Right cardiac atrium (tissue), 5 donors: ENCODE data around the gene PIN1. TPM values are rescaled to one million over a fixed set of nuclear protein-coding genes. Genes with fewer than 3 reads are reported as not detected.

Source experiments
- ATAC-seq, 2 donors: fragments of 200-7000 bp; cut with Tn5 transposase; one replicate each; pipeline versions ENCODE4 v1.8.0 to v1.9.1; 2020; ENCODE audit warnings: moderate library complexity in 2 of 2, mild to moderate bottlenecking in 1 of 2
- DNase-seq, 3 donors: peaks; one replicate each; pipeline ENCODE4 v3.0.0-alpha.2; 2020
- H3K27ac ChIP-seq: one replicate; pipeline ENCODE4 v1.5.1; 2013; ENCODE audit warnings: mild to moderate bottlenecking, low read length, control low read depth, moderate library complexity
- H3K27me3 ChIP-seq: one replicate; pipeline ENCODE4 v1.6.1; 2013; ENCODE audit not compliant: control insufficient read depth, insufficient read depth
- H3K4me1 ChIP-seq: one replicate; pipeline ENCODE4 v1.6.1; 2013; ENCODE audit warnings: low read length; ENCODE audit not compliant: control insufficient read depth, insufficient read depth
- H3K4me3 ChIP-seq: one replicate; pipeline ENCODE4 v1.5.1; 2013; ENCODE audit warnings: low read length, control low read depth
- H3K9me3 ChIP-seq: one replicate; pipeline ENCODE4 v1.6.1; 2013; ENCODE audit warnings: low read length; ENCODE audit not compliant: control insufficient read depth
- WGBS: extraction: QIAGEN DNeasy Blood & Tissue Kit; methylation state at CpG from one replicate; pipeline ENCODE4 v1.1.7; 2013; 5-methylcytosine and 5-hydroxymethylcytosine counted together
- intact Hi-C, 4 donors: fragments of 100-400 bp; cut with DNase I; formaldehyde crosslinking; loops; one replicate each; pipeline versions ENCODE4 v1.11.0 to v1.14.0; 2022 to 2023
- polyA plus RNA-seq: library from polyadenylated mRNA; stranded (reverse); fragments of 200-250 nt; gene quantifications from one replicate; pipeline ENCODE4 v1.2.3, GENCODE V29; 2013
- total RNA-seq, 4 donors: library from RNA; stranded (reverse); fragmentation: NEBNext Ultra II Directional; extraction: Animal tissue kit (Norgen Biotek cat#: 25700); gene quantifications; one replicate each; pipeline ENCODE4 v1.2.1, GENCODE V29; 2021
- donor health status: healthy with polysubstance abuse.
- donor health status: DM: no; HTN: yes; CAD: no.
- donor health status: DM: no; HTN: no; CAD: no.
- donor health status: DM: no; HTN: yes; CAD: no; lungs with severe emphysema.
- donor health status: DM: yes; HTN: yes; CAD: no.

PIN1 gene
- total and polyA plus RNA-seq, 5 donors: 81.9 to 113 (median 92.5) TPM

GRCh38 chr19:9872618-9873242 lies 37.6 kb downstream of the PIN1 start:
- Histone ChIP-seq H3K4me3 (no peak overlapping the region), H3K27me3 (no peaks in the 10 kb centered on the region), H3K27ac (no peak overlapping the region), H3K9me3 (no peaks in the 10 kb centered on the region), H3K4me1 (no peaks in the 10 kb centered on the region)
- 90% methylated on average over 8 of the region's 8 CpGs for WGBS
- intact Hi-C loops: no loop called here
- DNase-seq (no peak), ATAC-seq (no peak)

DNA sequence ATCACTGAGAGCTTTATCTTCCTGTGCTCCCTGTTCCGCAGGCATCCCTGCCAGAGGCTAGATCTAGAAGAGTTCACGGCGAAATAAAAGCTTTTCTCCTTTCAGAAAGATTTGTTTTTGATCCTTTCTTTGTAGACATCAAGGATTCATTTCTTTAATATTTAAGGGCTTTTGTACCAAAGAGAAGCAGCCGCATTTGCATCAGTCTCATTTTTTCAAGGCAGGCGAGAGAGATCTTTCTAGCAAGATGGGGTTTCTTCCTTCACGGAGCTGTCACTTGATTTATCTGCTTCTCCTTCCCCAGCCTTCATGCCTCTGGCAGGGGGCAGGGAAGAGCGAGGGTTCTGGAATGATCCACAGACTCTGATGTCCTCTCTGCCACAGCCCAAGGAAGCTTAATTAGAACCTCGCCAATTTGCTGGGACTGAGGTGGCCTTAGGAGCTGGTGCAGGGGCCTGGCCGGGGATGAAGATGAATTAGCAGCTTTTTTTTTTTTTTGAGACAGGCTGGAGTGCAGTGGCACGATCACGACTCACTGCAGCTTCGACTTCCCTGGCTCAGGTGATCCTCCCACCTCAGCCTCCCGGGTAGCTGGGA lies 40.0 kb downstream of the PIN1 start:
- intact Hi-C loops: no loop called here

GRCh38 chr19:9875796-9876195 lies 40.7 kb downstream of the PIN1 start:
- Histone ChIP-seq H3K27me3 (no peaks in the 10 kb centered on the region), H3K4me1 (no peaks in the 10 kb centered on the region)
- intact Hi-C loops: no loop called here

More for the DNA sequence above, 40.0 kb downstream of the PIN1 start:
- H3K4me3 ChIP-seq: no peak overlapping the region
- H3K9me3 ChIP-seq: no peaks in the 10 kb centered on the region
- no peaks in the 10 kb centered on the region for H3K4me1 ChIP-seq
- ATAC-seq: no peak
- H3K27ac ChIP-seq: no peak overlapping the region
- H3K27me3 ChIP-seq: no peaks in the 10 kb centered on the region
- no peak for DNase-seq
- 68% methylated on average over 13 of the region's 13 CpGs for WGBS

GRCh38 chr19:9877780-9878510 lies 42.8 kb downstream of the PIN1 start:
- ATAC-seq (no peak), DNase-seq (no peak)
- H3K27me3 ChIP-seq: no peaks in the 10 kb centered on the region
- no peaks in the 10 kb centered on the region for H3K9me3 ChIP-seq
- no peak overlapping the region for H3K27ac ChIP-seq
- 85% methylated on average over 10 of the region's 10 CpGs for WGBS
- intact Hi-C loops: no loop called here
- H3K4me1 ChIP-seq: no peaks in the 10 kb centered on the region
- H3K4me3 ChIP-seq: no peak overlapping the region

More at GRCh38 chr19:9875796-9876195, 40.7 kb downstream of the PIN1 start:
- no peak overlapping the region for H3K4me3 ChIP-seq
- H3K9me3 ChIP-seq: no peaks in the 10 kb centered on the region
- DNase-seq (no peak), ATAC-seq (no peak)
- H3K27ac ChIP-seq: no peak overlapping the region
- 62% methylated on average over 5 of the region's 5 CpGs for WGBS

DNA sequence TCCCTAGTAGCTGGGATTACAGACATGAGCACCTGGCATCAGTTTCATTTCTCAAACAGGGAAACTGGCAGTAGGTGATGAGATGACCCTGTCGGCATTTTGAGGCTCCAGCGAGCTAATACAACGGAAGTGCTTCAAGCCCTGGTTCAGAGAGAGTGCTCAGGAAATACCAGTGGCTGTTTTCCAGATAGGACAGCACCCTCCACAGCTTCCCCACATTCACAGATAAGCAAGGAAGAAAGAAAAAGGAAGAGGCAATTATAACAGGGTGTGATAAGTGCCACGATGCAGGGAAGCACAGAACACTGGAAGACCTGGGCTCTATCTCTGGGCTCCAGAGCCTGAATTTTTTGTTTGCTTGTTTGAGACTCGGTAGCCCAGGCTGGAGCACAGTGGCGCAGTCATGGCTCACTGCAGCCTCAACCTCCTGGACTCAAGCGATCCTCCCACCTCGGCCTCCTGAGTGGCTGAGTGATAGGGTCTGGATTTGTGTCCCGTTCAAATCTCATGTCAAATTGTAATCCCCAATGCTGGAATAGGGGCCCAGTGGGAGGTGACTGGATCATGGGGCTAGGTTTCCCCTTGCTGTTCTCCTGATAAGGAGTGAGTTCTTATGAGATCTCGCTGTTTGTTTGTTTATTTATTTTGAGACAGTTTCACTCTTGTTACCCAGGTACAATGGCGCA lies 43.5 kb downstream of the PIN1 start:
- Histone ChIP-seq H3K4me1 (no peaks in the 10 kb centered on the region), H3K27ac (no peak overlapping the region), H3K4me3 (no peak overlapping the region), H3K9me3 (no peaks in the 10 kb centered on the region), H3K27me3 (no peaks in the 10 kb centered on the region)
- WGBS: 60% methylated on average over 11 of the region's 11 CpGs
- DNase-seq (no peak), ATAC-seq (no peak)
- intact Hi-C loops: no loop called here

DNA sequence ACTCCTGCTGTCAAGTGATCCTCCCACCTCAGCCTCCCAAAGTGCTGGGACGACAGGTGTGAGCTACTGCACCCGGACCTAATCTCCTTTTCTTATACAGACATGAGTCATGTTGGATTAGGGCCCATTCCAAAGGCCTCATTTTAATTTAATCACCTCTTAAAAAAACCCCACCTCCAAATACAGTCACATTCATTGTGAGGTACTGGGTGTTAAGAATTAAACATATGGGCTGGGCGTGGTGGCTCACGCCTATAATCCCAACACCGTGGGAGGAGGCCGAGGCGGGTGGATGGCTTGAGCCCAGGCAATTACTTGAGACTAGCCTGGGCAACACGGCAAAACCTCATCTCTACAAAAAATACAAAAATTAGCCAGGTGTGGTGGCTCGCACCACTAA lies 46.6 kb downstream of the PIN1 start:
- intact Hi-C loops: no loop called here
- Histone ChIP-seq H3K27me3 (no peaks in the 10 kb centered on the region), H3K9me3 (no peaks in the 10 kb centered on the region), H3K4me3 (no peak overlapping the region), H3K4me1 (peaks cover 2% of the 10 kb centered on the region), H3K27ac (no peak overlapping the region)
- 84% methylated on average over 9 of the region's 9 CpGs for WGBS
- DNase-seq (no peak), ATAC-seq (no peak)

DNA sequence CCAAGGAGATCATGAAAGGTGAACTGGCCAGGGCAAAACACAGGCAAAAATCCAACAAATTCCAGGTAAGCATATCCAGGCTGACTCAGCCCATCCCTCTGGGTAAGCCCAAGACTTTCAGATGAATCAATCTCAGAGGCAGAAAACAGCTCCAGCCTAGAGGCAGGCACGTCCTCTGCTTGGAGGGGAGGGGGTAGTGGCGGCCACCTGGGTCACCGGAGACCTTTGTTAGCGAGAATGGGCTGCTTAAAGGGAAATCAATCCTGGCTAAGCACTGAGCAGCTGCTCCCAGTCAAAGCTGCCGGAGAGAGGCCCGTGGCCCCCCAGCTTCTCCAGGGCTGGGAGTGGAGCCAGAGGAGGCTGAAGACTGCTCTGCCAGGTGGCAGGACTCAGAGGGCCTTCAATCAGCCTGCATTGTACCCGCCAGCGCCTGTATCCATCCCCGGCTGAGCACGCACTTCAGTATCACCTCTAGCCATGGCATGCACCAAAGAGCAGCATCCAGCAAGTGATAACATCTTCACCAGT lies 48.2 kb downstream of the PIN1 start:
- Histone ChIP-seq H3K4me3 (no peak overlapping the region), H3K27me3 (no peaks in the 10 kb centered on the region), H3K27ac (no peak overlapping the region), H3K9me3 (no peaks in the 10 kb centered on the region), H3K4me1 (peaks cover 2% of the 10 kb centered on the region)
- peak in 1 of 2 donors; percentile 43 for ATAC-seq
- WGBS: 45% methylated on average over 10 of the region's 10 CpGs
- peak in 2 of 3 donors; percentile 14 to 66 for DNase-seq
- intact Hi-C loops: no loop called here

- intact Hi-C loops: no loop called here
- H3K9me3 ChIP-seq: no peaks in the 10 kb centered on the region
- H3K27ac ChIP-seq: no peak overlapping the region
- WGBS: 69% methylated on average over 12 of the region's 12 CpGs
- H3K27me3 ChIP-seq: no peaks in the 10 kb centered on the region
- H3K4me1 ChIP-seq: peaks cover 2% of the 10 kb centered on the region
- no peak overlapping the region for H3K4me3 ChIP-seq
- DNase-seq (no peak), ATAC-seq (no peak)
Observed at GRCh38 chr19:9883764-9884163, 48.6 kb downstream of the PIN1 start.

DNA sequence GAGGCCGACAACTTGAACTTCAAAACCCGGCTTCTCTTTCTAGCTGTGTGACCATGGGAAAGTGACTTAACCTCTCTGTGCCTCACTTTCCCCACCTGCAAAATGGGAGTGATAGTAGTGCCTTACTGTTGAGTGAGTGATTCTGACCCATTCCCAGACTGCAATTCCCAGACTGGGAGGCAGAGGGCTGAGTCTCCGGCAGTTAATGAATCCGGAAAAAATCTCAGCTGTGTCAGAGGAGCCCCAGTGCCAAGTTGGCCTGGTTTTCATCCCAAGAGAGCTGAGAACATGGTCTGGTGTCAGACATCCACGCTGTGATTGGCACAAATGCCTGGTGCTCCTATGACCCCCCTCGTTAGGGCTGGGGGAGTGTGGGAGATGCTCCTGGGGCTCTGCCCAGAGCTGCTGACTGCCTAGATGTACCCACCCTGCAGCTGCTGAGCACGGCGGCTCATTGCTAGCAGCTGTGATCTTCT lies 50.0 kb downstream of the PIN1 start:
- H3K27me3 ChIP-seq: no peaks in the 10 kb centered on the region
- H3K4me3 ChIP-seq: no peak overlapping the region
- H3K9me3 ChIP-seq: no peaks in the 10 kb centered on the region
- intact Hi-C loops: no loop called here
- peaks cover 2% of the 10 kb centered on the region for H3K4me1 ChIP-seq
- peak; percentile 70 to 86 (median 86) for DNase-seq
- 29% methylated on average over 8 of the region's 8 CpGs for WGBS
- H3K27ac ChIP-seq: no peak overlapping the region
- ATAC-seq: peak; percentile 78 to 84

GRCh38 chr19:9891609-9892373 lies 56.7 kb downstream of the PIN1 start:
- H3K27me3 ChIP-seq: no peaks in the 10 kb centered on the region
- intact Hi-C loops: no loop called here
- H3K4me1 ChIP-seq: no peaks in the 10 kb centered on the region
- no peaks in the 10 kb centered on the region for H3K9me3 ChIP-seq
- no peak overlapping the region for H3K4me3 ChIP-seq
- H3K27ac ChIP-seq: no peak overlapping the region
- 68% methylated on average over 6 of the region's 6 CpGs for WGBS
- DNase-seq (no peak), ATAC-seq (no peak)
